ENCODE data around the gene ABCA2.

ABCA2 gene

DNA sequence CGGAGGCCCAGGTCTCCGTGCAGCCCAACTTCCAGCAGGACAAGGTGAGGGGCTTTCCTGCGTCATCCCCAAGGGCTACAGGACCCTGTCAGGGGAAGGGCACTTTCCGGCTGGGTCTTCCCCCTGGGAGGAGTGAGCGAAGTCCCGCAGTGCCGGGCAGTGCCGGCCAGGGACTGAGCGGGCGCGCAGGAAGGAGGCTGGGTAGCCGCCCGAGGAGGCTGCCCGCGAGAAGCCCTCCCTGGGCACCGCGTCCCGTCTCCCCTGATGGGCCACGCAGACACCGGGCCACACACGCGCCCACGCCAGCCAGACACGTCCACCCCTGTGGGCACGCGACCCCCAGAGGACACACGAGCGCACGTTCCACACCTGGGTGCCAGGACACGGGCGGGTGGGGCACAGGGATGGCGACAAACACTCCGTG, 50.4 kb downstream of the ABCA2 start:
- no peak for DNase-seq

DNA sequence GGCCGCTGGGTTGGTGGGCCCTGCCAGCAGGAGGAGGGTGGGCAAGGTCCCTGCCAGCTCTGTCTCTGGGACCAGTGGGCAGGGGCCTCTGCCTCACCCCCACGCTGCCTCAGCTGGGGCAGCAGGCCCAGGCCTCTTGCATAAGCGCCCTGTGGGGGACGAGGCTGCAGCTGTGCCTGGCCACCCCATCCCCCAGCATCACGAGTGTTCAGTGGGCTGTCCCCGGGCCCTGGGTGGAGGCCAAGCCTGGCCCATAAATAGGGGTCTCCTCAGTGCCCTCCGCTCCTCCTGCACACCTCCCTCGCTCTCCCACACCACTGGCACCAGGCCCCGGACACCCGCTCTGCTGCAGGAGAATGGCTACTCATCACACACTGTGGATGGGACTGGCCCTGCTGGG, 50.8 kb downstream of the ABCA2 start, which contains the start of gene PTGDS:
Gene PTGDS (plus strand): TSS at position 282 of the 400 bp plus-strand sequence. CDS start 75 bp downstream, at position 357.
- DNase-seq, result no peak

DNA sequence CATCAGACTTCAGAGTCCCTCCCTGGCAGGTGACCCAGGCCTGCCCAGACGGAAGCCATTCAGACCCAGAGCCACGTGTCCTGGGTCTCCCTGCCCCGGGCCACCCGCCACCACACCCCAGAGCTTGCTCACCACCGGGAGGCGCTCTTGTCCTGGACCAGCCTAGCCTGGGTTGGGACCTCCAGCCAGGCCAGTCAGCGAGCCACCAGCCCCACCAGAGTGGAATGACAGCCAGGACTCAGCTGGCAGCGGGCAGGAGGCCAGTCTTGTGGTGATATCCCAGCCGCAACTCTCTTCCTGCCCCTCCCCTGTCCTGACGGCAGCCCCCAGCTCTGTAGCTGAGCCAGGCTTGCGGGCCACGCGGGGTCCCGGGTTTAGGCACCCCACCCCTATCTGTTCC, 52.4 kb downstream of the ABCA2 start:
- DNase-seq, result peak; percentile 70

DNA sequence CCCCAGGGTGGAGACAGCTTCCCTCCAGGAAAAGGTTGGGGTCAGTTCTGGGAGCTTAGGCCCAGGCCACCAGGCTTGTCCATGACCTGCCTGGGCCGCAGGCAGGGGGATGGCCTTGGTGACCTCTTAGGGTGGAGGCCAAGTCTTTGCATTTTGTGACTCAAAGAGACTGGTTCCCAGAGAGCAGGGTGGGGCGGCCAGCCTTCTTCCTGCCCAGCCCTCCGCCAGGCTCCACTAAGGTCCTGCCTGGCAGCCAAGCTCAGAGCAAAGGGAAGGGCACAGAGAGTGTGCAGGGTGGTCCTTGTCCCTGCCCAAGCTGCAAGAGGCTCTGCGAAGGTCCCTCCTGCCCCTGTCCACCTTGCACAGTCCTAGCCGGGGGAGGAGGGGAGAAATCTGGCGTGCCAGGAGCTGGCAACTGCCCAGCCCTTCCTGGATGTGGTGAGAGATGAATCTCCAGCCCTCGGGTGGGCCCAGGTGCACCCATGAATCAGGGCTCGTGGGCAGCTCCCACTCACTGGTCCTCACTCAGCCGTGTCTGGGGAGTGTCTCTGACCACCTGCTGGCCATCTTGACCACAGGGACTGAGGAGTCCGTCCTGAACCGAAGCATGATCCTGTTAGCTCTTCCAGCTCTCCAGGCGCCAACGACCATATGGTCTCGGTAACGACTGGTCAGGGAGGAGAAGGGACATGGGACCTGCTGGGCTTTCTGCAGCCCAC, 53.1 kb downstream of the ABCA2 start:
- no peak for DNase-seq

DNA sequence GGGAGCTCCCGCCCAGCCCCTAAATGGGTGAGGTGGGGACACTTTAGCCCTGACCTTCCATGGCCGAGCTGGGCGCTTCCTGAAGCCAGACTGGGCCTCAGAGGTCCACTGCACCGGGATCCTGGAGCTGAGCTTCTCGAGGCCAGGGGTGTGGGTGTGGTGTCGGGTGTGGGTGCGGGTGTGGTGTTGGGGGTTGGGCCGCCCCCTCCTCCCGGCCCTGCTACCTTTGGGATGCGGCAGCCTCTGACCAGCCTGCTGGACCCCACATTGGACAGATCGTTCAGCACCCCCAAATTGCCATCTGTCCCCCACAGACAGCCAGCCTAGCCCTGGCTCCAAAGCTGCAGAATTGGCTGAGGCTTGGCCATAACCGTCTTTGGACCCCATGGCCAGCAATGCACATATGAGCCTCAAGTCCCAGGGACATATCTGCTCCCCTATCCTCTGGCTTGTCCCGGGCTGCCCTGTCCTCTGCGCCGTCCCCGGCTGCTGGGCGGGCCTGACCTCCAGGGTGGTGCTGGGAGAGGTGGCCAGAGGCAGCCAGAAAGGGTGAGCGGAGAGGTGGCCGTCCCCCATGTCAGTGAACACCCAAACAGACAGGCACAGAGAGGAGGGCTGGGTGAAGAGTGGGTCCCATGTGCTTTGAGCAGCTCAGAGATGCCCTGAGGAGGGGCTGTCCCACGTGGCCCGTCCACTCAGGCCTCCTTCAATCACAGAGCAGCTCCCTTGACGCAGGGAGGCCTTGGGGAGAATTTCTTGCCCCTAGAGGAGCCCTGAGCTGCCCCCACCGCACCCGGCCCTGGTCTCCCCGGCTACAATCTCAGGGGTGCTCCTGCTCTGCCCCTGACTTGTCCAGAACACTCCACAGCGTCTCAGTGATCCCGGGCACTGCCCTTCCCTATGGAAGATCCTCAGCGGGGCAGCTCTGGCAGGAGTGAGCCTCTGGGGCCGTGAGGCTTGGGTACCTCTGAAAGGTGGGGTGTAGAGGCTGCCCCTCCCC, 54.1 kb downstream of the ABCA2 start:
- no peak for DNase-seq

DNA sequence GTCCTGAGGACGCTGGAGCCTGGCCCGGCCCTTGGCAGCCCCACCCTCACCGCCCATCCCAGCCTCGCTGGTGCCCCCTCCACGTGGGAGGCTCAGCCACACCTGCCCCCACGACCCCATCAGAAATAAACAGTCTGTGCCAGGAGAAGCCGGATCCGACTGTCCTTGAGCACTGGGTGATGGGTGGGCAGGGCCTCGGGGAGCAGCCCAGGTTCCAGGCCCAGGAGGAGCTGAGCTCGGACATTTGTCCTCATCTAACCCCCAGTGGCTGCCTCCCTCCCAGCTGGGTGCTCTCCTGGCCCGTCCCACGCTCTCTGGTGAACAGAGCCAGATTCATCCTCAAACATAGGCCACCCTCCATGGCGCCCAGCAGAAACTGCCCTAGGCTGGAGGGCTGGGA, 55.3 kb downstream of the ABCA2 start:
- no peak for DNase-seq

DNA sequence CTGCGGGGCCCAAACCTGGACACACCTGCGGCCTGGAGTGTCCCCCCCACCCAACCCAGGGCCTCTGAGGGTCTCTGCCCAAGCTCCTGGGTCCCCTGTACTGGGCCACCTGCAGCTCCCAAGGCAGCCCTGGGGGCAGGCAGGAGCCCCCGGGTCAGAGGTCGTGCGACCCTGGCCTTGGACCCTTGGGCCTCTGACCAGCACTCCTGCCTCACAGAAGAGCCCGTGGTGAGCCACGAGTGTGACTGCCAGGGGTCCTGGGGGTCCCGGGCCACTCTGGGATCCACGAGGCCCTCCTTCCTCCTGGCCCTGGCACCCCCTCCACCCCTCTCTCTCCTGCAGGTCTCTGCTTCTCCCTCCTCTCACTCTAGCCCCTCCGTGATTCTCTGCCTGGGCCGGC, 55.7 kb downstream of the ABCA2 start:
- DNase-seq, result no peak

DNA sequence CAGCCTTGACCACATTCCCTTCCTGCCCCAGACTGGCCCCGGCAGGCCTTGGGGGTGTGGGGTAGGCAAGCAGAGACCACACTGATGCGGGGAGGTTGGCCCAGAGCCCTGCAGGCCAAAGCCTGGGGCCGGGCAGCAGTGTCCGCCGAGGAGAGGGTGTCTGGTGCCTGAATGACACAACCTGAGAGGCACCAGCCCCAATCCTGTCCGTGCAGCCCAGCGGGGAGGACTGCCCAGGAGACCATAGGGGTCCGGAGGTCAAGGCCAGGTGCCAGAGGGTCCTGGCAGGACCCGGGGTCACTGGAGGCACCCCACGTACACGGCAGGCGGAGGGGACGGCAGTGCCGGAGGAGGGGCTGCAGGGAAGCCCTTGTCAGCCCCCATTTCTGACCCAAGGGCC, 56.3 kb downstream of the ABCA2 start:
- no peak for DNase-seq

DNA sequence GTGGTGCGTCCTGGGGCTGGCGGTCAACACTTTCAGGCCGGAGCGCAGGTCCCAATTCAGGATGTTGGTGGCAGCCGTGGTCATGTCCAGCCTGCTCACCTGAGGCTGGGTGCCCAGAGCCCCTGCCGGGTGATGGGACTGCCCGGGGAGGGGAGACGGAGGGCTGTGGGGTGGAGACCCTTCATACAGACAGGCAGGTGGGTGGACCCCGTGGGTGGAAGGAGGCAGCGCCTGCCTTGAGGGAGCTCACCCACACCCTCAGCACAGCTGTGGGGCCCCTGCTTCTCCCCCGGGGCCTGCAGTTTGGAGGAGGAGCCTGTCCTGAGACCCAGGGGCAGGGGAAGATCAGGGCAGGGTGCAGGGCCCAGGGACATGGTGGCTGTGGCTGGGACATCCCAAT, 57.7 kb downstream of the ABCA2 start:
- no peak for DNase-seq

DNA sequence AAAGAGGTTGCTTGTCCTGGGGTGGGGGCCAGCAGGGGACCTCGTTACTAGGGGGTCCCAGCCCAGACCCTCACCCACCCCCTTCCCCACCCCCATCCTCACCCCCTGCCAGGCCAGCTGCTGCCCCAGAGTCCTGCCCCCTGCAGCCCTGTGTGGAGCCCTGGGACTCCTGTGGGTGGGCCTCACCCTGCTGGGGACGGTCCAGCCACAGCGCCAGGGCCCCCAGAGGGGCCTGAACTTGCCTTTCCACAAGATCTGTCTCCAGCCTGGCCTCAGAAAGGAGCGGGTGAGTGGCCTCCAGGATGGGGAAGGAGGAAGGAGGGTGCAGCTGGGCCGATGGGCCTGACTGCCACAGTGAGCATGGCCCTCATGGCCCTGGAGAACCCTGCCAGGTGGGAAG, 58.3 kb downstream of the ABCA2 start:
- DNase-seq, result no peak

DNA sequence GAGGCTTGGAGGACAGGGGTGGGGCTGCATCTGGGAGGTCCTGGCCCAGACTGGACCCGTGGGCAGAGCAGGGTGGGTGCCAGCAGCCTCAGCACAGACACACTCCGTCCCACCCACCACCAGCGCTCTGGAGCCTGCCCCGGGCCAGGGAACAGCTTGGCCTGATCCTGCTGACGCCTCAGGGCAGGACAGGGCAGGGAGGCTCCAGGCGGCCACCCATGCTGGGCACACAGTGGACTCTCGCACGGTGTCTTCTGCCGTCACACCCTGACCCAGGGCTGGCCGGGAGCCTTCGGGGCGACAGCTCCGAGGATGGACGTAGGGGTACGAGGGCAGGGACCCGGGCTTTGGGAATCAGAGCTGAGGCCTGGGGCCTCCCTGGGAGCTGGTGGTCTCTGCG, 58.9 kb downstream of the ABCA2 start:
- no peak for DNase-seq

DNA sequence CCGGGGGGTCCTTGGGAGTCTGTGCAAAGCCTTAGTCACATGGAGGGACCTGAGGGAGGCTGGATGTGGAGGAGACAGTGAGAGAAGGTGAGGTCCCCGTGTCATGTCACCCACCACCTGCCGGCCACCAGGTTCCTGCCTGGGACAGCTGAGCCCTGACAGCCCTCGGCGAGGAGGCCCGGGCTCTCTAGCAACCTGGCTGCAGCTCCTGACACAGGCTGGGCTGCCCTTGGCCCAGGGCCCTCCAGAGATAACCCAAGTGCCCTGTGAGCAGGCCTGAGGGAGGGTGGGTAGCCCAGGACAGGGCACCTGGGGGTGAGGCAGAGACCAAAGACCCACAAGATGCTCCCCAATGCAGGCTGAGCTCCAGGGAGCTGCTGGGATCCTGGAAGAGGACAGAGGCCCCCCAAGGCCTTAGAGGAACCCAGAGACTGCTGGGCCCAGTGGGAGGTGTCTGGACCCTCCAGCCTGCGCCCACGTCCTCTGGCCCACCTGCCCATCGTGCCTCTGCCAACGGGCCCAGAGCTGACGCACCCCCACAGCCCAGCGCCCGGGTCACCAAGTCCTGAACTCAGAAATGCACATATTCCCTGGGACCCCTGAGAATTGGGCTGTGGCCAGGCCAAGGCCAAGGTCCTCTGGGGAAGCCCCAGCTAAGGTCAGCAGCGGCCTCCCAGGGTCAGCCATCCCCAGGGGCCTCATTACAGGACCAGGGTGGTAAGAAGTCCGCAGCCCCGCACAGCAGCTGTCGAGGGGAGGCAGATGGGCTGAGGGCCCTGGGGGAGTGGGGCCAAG, 59.5 kb downstream of the ABCA2 start:
- no peak for DNase-seq

DNA sequence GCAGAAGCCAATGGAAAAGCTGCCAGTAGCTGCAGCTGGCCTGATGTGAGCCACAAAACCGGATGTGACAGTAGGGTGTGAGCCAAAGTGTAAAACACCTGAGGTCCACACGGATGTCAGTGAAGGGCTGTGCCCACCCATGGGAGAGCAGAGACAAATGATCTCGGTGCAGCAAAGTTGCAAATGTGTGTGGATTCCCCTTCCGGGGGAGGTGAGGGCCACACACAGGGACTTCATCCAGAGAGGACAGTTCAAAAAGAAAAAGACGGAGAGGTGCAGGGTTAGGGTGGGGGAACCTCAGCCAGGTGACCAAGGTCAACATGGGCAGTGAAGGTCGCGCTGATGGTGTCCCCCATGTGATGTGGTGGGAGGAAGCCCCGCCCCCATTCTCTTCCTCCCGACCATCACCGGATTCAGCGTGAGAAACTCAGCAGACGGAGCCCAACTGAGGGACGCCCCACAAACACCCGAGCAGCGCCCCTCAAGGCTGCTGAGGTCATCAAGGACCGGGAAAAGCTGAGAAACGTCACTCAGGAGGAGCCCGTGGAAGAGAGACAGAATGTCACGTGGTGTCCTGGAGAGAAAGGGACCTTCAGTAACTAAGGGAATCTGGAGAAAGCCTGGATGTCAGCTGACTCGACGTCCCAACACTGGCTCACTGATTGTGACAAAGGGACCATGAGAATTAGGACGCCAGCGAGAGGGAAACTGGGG, 62.1 kb downstream of the ABCA2 start:
- no peak for DNase-seq

DNA sequence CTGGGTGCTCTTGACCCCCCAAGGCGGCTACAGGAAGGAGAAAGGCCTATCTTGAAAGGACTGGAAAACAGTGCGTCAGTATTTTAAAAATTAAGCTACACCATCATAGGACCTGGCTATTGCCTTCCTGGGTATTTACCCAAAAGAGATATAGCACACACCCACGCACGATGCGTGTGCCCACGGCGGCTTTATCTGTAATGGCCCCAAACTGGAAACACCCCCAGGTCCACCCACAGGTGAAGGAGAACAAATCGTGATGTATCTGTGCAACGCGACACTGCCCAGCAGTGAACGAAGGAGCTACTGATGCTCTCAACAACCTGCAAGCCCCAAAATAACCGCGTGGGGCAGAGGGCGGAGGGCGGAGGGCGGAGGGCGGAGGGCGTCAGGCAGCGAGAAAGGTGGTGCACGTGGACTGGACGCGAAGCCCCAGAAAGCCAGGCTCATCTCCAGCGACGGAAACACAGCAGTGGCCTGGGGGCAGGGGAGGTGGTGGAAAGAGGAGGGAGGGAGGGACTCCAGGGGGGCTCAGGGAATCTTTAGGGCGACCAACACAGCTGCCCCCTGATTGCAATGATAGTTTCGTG, 63.1 kb downstream of the ABCA2 start:
- DNase-seq, result no peak

DNA sequence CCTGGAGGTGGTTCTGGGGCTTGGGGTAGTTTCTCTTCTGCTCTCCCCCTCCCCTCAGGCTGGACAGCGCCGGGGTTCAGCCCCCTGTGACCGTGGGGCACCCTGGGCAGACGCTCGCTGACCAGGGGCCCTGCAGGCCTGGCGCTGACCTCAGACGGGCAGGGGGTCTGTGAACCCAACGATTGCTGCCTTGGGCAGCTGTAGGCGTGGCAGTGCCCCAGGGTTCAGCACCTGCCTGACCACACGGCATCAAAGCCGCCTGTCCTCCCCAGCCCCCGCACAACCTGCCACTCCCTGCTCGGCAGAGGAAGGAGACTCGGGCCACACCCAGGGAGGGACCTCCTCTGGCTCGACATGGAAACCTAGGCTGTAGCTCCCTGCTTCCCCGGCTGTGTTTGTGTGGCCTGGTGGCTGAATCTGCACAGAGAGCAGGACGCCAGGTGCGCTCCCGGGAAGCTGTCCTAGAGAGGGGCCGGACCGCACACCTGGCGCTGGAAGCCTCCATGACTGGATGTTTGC, 63.8 kb downstream of the ABCA2 start:
- DNase-seq, result no peak

DNA sequence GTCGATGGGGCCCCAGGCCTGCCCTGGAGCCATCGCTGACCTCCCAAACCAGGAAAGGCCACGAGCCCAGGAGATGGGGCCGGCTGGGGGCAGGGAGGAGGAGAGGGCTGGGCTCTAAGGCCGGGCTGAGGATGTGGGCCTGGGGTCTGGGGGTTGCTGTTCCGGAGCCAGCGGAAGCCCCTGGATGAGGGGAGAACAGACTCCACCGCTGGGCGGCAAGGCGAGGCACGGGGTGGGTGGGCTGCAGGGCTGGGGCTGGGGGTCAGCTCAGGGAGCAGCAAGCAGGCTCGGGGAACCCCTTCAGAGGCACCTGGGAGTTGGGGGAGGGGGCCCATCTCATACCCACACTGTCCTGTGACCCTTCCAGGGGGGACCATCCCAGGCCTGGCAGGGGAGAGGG, 64.3 kb downstream of the ABCA2 start:
- no peak for DNase-seq

DNA sequence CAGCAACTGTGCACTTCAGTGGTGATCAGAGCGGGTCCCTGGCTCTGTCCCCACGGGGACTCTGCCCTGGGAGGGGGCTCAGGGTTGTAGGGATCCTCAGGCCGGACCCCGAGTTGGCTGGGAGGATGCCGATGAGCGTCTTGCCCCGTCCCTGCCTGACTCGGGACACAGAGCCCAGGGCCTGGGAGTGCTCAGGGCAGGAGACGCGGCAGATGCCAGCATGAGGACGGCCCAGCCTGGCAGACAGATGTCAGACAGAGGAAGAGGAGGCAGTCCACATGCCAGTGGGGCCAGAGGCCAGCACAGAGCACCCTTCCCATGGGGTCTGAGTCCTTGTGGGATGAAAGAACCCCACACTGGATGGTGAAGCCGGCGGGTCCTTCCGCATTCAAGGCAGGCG, 64.7 kb downstream of the ABCA2 start:
- no peak for DNase-seq

DNA sequence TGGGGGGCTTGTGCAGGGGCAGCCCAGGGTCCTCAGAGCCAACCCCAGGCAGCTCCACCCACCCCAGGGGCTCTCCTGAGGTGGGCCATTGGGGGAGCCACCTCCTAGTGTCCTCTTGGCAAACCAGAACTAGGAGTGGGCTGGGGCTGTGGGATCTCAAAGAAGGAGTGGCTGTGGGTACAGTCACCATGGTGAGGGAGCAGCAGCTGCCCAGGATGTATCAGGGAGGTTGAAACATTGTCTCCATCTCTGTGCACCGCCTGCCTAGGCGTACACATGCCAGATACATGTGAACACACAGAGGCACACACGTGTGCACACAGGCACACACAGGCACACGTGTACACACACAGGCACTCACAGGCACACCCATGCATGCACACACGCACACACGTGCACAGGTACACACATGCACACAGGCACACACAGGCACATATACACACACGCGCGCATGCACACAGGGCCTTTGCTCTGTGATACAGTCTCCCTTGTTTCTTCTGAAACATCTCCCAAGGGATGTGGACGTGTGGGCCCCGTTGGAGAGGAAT, 65.3 kb downstream of the ABCA2 start:
- DNase-seq, result no peak

DNA sequence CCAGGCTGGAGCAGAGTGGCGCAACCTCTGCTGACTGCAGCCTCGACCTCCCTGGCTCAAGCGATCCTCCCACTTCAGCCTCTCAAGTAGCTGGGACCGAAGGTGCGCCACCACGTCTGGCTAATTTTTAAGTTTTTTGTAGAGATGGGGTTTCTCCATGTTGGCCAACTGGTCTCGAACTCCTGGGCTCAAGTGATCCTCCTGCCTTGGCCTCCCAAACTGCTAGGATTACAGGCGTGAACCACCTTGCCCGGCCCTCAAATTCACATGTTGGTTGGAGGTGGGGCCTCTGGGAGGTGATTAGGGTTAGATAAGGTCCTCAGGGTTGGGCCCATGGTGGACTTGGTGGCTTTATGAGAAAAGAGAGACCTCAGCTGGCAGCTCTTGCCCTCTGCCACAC, 65.9 kb downstream of the ABCA2 start:
- DNase-seq, result no peak

DNA sequence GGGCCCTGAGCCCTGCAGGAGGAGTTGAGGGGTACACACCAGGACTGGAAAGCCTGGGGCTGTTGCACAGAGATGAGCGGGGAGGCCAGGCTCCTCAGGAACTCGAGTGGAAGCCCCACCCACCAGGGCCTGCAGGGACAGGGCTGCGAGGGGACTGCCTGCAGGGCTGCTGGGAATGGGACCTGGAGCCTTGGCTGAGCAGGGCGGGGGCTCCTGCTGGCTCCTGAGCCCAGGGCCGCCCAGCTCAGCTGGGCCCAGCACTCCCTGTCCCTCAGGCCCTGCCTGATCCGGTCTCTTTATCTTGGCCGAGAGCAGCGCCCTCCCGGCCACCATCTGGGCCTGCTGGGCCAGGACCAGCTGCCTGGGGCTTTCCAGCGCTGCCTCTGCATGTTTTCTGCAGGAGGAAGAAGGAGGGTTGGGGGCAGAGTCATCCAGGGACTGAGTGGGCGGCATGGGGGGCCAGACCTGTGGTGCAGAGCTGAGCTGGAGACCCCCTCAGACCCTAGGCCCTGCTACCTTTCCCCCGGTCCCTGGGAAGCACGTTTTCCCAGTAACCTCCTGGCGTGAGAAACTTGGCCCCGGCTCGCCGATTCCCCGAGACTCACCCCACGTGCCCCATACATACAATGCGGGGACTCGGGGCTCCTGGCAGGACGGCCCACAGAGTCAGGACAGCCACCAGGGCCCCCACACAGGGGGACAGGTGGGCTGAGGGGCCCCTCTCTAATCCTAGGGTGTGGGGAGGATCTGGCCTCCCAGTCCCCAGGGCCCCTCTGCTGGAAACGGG, 66.6 kb downstream of the ABCA2 start:
- no peak for DNase-seq

DNA sequence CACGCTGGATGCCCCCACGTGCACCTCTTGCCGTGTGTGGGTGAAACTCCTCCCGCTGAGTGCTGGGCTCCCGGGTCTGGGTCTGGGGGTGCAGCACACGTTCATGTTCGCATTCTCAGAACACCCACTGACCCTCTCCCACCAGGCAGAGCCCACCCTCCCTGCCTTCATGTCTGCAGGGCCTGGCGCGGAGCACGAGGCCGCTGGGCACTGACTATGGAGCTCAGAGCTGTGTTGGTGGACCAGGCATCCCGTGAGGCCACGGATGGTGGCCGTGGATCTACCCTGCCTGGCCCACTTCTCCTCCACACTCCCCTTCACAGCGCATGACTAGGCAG, 67.1 kb downstream of the ABCA2 start:
- no peak for DNase-seq

Measured in left hindlimb (tissue), 1 donor.